ENCODE results near the gene BMPR1B.

BMPR1B gene

GRCh38 chr4:95061220-95061619 is 303.5 kb downstream of the BMPR1B start:
- no peak for TF ChIP-seq CTCF (IDR thresholded peaks at IDR 0.05)

- no peak for TF ChIP-seq CTCF (IDR thresholded peaks at IDR 0.05)
Observed at GRCh38 chr4:95066050-95066449, 308.3 kb downstream of the BMPR1B start.

GRCh38 chr4:95068401-95068800 is 310.6 kb downstream of the BMPR1B start:
- no peak for TF ChIP-seq CTCF (IDR thresholded peaks at IDR 0.05)

- no peak for TF ChIP-seq CTCF (IDR thresholded peaks at IDR 0.05)
Observed at GRCh38 chr4:95068818-95069478, 311.2 kb downstream of the BMPR1B start.

GRCh38 chr4:95071851-95072250 is 314.1 kb downstream of the BMPR1B start:
- no peak for TF ChIP-seq CTCF (IDR thresholded peaks at IDR 0.05)

GRCh38 chr4:95073646-95074045 is 315.9 kb downstream of the BMPR1B start:
- no peak for TF ChIP-seq CTCF (IDR thresholded peaks at IDR 0.05)

GRCh38 chr4:95077864-95078263 is 320.1 kb downstream of the BMPR1B start:
- TF ChIP-seq CTCF (IDR thresholded peaks at IDR 0.05): no peak

GRCh38 chr4:95080969-95081368 is 323.2 kb downstream of the BMPR1B start:
- TF ChIP-seq CTCF (IDR thresholded peaks at IDR 0.05): no peak

Measured in LNCAP (cell line).